Esophagus muscularis mucosa (tissue), 4 donors: ENCODE results near the gene MR1.

Source experiments
- EP300 ChIP-seq: sonication (generic); formaldehyde crosslinking; IDR thresholded peaks from one replicate; pipeline ENCODE4 v1.6.1; 2017; ENCODE audit warnings: antibody characterized with exemption
- POLR2A ChIP-seq: fragments of 450-650 bp; IDR thresholded peaks from one replicate; pipeline ENCODE4 v1.6.1; 2017; ENCODE audit warnings: antibody characterized with exemption, moderate library complexity, mild to moderate bottlenecking, low read depth
- TF ChIP-seq, protein P1 (sequence below), 3 experiments: fragments of 200-600 bp in 2 of 3; fragments of 450-650 bp in 1 of 3; sonication (generic) in 2 of 3; IDR thresholded peaks; one replicate each; pipeline ENCODE4 v1.5.1; 2017 to 2019; ENCODE audit warnings: antibody characterized with exemption in 3 of 3, mild to moderate bottlenecking in 2 of 3, moderate library complexity in 1 of 3

DNA sequence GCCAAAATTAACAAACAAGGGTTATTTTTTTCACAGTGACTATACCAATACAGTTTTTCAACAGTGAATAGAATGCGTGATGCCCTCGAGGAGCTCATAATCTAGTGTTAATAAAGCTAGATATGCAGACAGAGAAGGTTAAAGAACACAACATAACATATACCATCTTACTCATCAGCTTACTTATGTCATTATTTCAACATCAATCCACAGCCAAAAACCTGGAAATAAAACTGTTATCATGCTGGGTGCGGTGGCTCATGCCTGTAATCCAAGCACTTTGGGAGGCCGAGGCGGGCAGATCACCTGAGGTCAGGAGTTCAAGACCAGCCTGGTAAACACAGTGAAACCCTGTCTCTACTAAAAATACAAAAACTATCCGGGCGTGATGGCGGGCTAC lies 17.2 kb upstream of the MR1 start:
- TF ChIP-seq, protein P1, sequence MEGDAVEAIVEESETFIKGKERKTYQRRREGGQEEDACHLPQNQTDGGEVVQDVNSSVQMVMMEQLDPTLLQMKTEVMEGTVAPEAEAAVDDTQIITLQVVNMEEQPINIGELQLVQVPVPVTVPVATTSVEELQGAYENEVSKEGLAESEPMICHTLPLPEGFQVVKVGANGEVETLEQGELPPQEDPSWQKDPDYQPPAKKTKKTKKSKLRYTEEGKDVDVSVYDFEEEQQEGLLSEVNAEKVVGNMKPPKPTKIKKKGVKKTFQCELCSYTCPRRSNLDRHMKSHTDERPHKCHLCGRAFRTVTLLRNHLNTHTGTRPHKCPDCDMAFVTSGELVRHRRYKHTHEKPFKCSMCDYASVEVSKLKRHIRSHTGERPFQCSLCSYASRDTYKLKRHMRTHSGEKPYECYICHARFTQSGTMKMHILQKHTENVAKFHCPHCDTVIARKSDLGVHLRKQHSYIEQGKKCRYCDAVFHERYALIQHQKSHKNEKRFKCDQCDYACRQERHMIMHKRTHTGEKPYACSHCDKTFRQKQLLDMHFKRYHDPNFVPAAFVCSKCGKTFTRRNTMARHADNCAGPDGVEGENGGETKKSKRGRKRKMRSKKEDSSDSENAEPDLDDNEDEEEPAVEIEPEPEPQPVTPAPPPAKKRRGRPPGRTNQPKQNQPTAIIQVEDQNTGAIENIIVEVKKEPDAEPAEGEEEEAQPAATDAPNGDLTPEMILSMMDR (IDR thresholded peaks at IDR 0.05): no peak
- TF ChIP-seq POLR2A: no peak
- TF ChIP-seq EP300: no peak
